Heart left ventricle (tissue), 13 donors: ENCODE measurements around the gene TJAP1.

Experiments
- POLR2A ChIP-seq, 2 donors: fragments of 450-650 bp; IDR thresholded peaks; one replicate each; pipeline ENCODE4 v1.6.1; 2017; ENCODE audit warnings: antibody characterized with exemption in 2 of 2, mild to moderate bottlenecking in 2 of 2, moderate library complexity in 2 of 2
- TF ChIP-seq, protein P1 (sequence below), 12 donors: fragments of 200-600 bp; sonication (generic) in 4 of 12; IDR thresholded peaks; one replicate each; pipeline versions ENCODE4 v1.5.0 to v1.8.0; 2018 to 2022; ENCODE audit warnings: antibody characterized with exemption in 12 of 12, mild to moderate bottlenecking in 5 of 12
- donor health status: ischemic (EF 13 %, LVEDD 7.1; RV severe dilation, severe dysfunction).
- donor health status: DM: no; HTN: yes; CAD: no.
- donor health status: DM: no; HTN: no; CAD: no.
- donor health status: ischemic (EF 25% LVEDD 6.9; RV normal size, moderate dysfunction).
- donor health status: ischemic (EF 25% LVEDD 5.7; RV mildly dilated, moderate dysfunction).
- donor health status: ischemic (EF 35%, LVEDD 5.7; RV mildly dilated, moderate dysfunction).
- donor health status: nonischemic (EF 11% LVEDD 7.7; RV severe dilation, severe dysfunction).
- donor health status: DM: yes; HTN: yes; CAD: no.
- donor health status: PGD.
- donor health status: ischemic (EF 29% LVEDD 5.4; RV normal size, mild dysfunction).
- donor health status: nonischemic (EF 23%, LVEDD 6.1; RV moderate dilation, normal function).

GRCh38 chr6:43510827-43511163 lies 33.4 kb downstream of the TJAP1 start:
- TF ChIP-seq, protein P1, sequence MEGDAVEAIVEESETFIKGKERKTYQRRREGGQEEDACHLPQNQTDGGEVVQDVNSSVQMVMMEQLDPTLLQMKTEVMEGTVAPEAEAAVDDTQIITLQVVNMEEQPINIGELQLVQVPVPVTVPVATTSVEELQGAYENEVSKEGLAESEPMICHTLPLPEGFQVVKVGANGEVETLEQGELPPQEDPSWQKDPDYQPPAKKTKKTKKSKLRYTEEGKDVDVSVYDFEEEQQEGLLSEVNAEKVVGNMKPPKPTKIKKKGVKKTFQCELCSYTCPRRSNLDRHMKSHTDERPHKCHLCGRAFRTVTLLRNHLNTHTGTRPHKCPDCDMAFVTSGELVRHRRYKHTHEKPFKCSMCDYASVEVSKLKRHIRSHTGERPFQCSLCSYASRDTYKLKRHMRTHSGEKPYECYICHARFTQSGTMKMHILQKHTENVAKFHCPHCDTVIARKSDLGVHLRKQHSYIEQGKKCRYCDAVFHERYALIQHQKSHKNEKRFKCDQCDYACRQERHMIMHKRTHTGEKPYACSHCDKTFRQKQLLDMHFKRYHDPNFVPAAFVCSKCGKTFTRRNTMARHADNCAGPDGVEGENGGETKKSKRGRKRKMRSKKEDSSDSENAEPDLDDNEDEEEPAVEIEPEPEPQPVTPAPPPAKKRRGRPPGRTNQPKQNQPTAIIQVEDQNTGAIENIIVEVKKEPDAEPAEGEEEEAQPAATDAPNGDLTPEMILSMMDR (IDR thresholded peaks at IDR 0.05), result no peak
- TF ChIP-seq POLR2A (IDR thresholded peaks at IDR 0.05), result no peak
